Measurements from ENCODE around the gene GSK3A.

The GSK3A gene

DNA sequence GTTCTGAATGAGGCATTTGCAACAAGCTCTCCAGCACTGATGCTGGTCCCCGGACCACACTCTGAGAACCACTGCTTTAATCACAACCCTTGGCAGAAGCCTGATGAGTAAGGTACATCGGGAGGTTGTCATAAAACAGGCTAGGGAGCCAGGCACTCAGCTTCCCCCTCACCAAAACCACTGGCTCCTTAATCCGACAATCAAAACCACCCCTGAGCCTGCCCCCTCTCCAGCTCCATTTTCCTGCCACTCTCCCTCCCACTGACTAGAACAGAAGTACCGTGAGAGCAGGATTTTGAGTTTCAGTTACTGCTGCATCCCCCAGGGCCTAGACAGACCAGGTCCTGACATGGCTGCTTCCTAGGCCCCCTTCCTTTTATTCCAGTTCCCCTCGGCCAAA lies 7.2 kb downstream of the GSK3A start:
- no peak for DNase-seq (ENCODE audit: extremely low read depth, low read depth)
- TF ChIP-seq, protein P1, sequence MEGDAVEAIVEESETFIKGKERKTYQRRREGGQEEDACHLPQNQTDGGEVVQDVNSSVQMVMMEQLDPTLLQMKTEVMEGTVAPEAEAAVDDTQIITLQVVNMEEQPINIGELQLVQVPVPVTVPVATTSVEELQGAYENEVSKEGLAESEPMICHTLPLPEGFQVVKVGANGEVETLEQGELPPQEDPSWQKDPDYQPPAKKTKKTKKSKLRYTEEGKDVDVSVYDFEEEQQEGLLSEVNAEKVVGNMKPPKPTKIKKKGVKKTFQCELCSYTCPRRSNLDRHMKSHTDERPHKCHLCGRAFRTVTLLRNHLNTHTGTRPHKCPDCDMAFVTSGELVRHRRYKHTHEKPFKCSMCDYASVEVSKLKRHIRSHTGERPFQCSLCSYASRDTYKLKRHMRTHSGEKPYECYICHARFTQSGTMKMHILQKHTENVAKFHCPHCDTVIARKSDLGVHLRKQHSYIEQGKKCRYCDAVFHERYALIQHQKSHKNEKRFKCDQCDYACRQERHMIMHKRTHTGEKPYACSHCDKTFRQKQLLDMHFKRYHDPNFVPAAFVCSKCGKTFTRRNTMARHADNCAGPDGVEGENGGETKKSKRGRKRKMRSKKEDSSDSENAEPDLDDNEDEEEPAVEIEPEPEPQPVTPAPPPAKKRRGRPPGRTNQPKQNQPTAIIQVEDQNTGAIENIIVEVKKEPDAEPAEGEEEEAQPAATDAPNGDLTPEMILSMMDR (IDR thresholded peaks at IDR 0.05; ENCODE audit: low read depth, low read length, missing control alignments), result no peak
- no peak overlapping the region for H3K4me3 ChIP-seq (replicated peaks; ENCODE audit: low read depth, low read length)

GRCh38 chr19:42234364-42234763 lies 8.0 kb downstream of the GSK3A start:
- TF ChIP-seq, protein P1 (IDR thresholded peaks at IDR 0.05; ENCODE audit: low read depth, low read length, missing control alignments), result no peak
- H3K4me3 ChIP-seq (replicated peaks; ENCODE audit: low read depth, low read length), result no peak overlapping the region
- DNase-seq (ENCODE audit: extremely low read depth, low read depth), result no peak

GRCh38 chr19:42233678-42234292 lies 8.6 kb downstream of the GSK3A start:
- TF ChIP-seq, protein P1 (IDR thresholded peaks at IDR 0.05; ENCODE audit: low read depth, low read length, missing control alignments), result no peak
- no peak overlapping the region for H3K4me3 ChIP-seq (replicated peaks; ENCODE audit: low read depth, low read length)
- DNase-seq (ENCODE audit: extremely low read depth, low read depth), result no peak

GRCh38 chr19:42233106-42233505 lies 9.3 kb downstream of the GSK3A start:
- no peak for DNase-seq (ENCODE audit: extremely low read depth, low read depth)
- TF ChIP-seq, protein P1 (IDR thresholded peaks at IDR 0.05; ENCODE audit: low read depth, low read length, missing control alignments), result no peak
- no peak overlapping the region for H3K4me3 ChIP-seq (replicated peaks; ENCODE audit: low read depth, low read length)

DNA sequence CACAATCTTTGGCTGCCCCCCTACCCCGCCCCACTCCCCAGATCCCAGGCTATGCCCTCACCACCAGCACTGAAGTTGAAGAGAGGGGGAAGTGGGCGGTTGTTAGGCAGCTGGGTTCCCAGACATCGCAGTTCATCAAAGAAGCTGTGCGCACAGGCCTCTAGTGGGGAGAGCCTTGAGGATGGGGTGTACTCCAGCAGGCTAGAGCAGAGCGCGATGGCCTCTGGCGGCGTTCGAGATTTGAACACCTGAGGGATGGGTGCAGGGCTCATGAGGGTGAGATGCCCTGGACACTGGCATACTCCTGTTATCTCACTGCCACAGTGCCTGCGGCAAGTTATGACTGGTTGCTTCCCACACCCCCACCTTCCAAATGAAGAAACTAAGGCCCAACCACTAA lies 10.0 kb downstream of the GSK3A start:
- TF ChIP-seq, protein P1 (IDR thresholded peaks at IDR 0.05; ENCODE audit: low read depth, low read length, missing control alignments), result no peak
- no peak for DNase-seq (ENCODE audit: extremely low read depth, low read depth)
- H3K4me3 ChIP-seq (replicated peaks; ENCODE audit: low read depth, low read length), result no peak overlapping the region

DNA sequence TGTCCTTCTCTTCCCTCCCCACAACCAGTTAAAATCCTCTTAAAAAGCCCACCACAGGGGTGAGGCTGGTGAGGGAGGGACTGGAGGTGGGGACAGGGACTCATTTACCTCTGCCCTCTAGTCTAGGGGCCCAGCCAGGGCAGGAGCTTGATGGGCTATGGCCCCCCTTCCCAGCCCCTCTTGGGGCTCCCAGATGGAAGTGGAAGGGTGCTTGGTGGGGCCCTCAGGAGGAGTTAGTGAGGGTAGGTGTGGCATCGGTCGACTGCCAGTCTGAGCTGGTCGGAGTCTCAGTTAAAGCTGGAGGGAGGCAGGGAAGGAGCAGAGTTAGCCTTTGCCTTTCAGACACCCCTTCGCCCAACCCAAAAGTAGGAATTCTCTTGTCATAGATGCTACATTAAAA lies 11.8 kb downstream of the GSK3A start:
- TF ChIP-seq, protein P1 (IDR thresholded peaks at IDR 0.05; ENCODE audit: low read depth, low read length, missing control alignments), result no peak

DNA sequence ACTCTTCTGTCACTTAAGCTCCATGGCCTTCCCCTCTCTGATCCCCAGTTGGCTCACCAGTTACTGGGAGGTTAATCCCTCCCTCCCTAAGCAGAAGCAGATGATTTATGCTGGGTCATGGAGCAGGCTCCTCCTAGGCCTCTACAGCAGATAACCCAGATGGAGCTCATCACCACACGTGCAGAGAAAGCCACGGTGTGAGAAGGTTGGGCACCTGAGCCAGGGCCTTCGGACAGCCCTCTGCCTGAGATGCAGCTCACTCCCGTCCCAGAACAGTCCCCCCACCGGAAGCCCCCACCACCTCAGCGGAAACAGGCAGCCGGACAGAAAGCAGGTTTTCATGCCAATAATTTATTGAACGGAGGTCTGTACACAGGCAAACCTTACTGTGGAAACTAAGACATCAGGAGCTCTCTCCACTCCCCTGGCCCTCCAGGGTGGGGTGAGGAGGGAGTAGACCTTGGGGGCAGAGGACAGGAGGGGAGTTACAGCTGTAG lies 12.5 kb downstream of the GSK3A start:
- DNase-seq (ENCODE audit: extremely low read depth, low read depth), result no peak
- no peak overlapping the region for H3K4me3 ChIP-seq (replicated peaks; ENCODE audit: low read depth, low read length)
- TF ChIP-seq, protein P1 (IDR thresholded peaks at IDR 0.05; ENCODE audit: low read depth, low read length, missing control alignments), result no peak

More for the DNA sequence above, 11.8 kb downstream of the GSK3A start:
- no peak for DNase-seq (ENCODE audit: extremely low read depth, low read depth)
- H3K4me3 ChIP-seq (replicated peaks; ENCODE audit: low read depth, low read length), result no peak overlapping the region
